WI38 (cell line): ENCODE results near the gene NPY5R.

Experiments used
- H3K4me3 ChIP-seq: 2 replicates; pipeline ENCODE4 v1.5.1; 2011; ENCODE audit warnings: low read depth, mild to moderate bottlenecking, control low read depth, low read length
- CTCF ChIP-seq: IDR thresholded peaks from 2 replicates; pipeline ENCODE4 v1.5.1; 2012; ENCODE audit warnings: low read depth, mild to moderate bottlenecking, control low read depth, low read length

The NPY5R gene

GRCh38 chr4:163331629-163332376 lies 11.9 kb upstream of the NPY5R start:
- peak overlapping the region; percentile 60 for H3K4me3 ChIP-seq
- TF ChIP-seq CTCF, result no peak

GRCh38 chr4:163332526-163333406 lies 10.9 kb upstream of the NPY5R start, which contains the start of gene NPY1R:
NPY1R (minus strand) TSS chr4:163332596; CDS start chr4:163326554, 6,042 bp downstream.
- TF ChIP-seq CTCF, result peak; percentile 78
- peak within 1 kb of the TSS; percentile 60 for H3K4me3 ChIP-seq

GRCh38 chr4:163335384-163335783 lies 8.3 kb upstream of the NPY5R start:
- TF ChIP-seq CTCF, result no peak
- H3K4me3 ChIP-seq, result no peak overlapping the region

GRCh38 chr4:163344147-163345125 lies 744 bp downstream of the NPY5R start:
- no peak overlapping the region for H3K4me3 ChIP-seq

GRCh38 chr4:163350672-163351071 lies 7.0 kb downstream of the NPY5R start:
- no peak overlapping the region for H3K4me3 ChIP-seq
- no peak for TF ChIP-seq CTCF

More at GRCh38 chr4:163344147-163345125, 744 bp downstream of the NPY5R start:
- no peak for TF ChIP-seq CTCF

- no peak overlapping the region for H3K4me3 ChIP-seq
- TF ChIP-seq CTCF, result no peak
Measured at GRCh38 chr4:163353054-163353453, 9.4 kb downstream of the NPY5R start.
